ENCODE measurements around the gene SV2C.

- no peak for TF ChIP-seq CTCF (IDR thresholded peaks at IDR 0.05)
- TF ChIP-seq POLR2A (IDR thresholded peaks at IDR 0.05): no peak
Measured at GRCh38 chr5:76083555-76084495, 642 bp downstream of the SV2C start.
